ENCODE data around the gene SMC5. TPM values are rescaled to one million over a fixed set of nuclear protein-coding genes. Genes with fewer than 3 reads are reported as not detected.
A peak's percentile ranks its signal among the peaks of the same experiment; 100 is the strongest.

The SMC5 gene
- total and polyA plus RNA-seq, 2 of the 8 experiments (the other 6 are each of a cell fraction or from before 2014, with no cell fraction given), result 4.5 to 22.6 TPM

DNA sequence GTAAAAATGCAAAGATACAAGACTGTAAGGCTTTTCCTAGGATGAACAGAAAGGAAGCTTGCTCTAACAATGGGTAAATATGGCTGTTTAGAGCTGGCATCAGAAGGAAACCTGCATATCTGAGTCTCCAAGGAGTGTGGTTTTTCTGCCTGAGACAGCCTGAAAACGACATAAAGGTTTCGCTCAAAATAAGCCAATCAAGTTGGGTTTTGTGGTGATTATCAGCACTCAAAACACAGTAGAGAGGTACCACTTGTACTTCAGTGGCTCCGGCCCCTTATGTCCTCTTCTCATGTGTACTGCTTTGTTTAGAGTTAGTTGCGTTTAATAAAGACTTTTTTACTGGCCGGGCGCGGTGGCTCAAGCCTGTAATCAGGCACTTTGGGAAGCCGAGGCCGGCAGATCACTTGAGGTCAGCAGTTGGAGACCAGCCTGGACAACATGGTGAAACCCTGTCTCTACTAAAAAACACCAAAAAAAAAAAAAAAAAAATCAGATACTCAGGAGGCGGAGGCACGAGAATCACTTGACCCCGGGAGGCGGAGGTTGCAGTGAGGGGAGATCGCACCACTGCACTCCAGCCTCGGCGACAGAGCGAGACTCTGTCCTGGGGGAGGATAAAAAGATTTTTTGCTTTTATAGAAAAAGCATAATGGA is 116.3 kb downstream of the SMC5 start:
- Histone ChIP-seq H2BK15ac (ENCODE audit: low read length) (no peak overlapping the region), H3K23me2 (ENCODE audit: low read depth, low read length) (no peaks in the 10 kb centered on the region), H4K5ac (ENCODE audit: insufficient read length, low read depth, low read length) (no peak overlapping the region), H3K27me3 (replicated peaks in 1 of 4; ENCODE audit: control insufficient read depth in 3 of 4, extremely low read depth in 1 of 4, insufficient read depth in 3 of 4, low read length in 3 of 4) (no peaks in the 10 kb centered on the region), H2AK5ac (ENCODE audit: low read depth, low read length) (no peak overlapping the region), H2BK12ac (ENCODE audit: low read depth, low read length) (no peak overlapping the region), H2AFZ (ENCODE audit: low read length) (peak overlapping the region; percentile 92), H3K79me1 (ENCODE audit: low read depth, low read length) (no peaks in the 10 kb centered on the region), H2BK120ac (replicated peaks; ENCODE audit: low read depth, low read length) (no peak overlapping the region), H3K4me2 (ENCODE audit: insufficient read depth in 1 of 2, low read depth in 2 of 2, low read length in 2 of 2) (no peak overlapping the region), H3K79me2 (ENCODE audit: control insufficient read depth in 1 of 2, insufficient read depth in 2 of 2, low read length in 2 of 2) (no peaks in the 10 kb centered on the region), H3K27ac (ENCODE audit: low read depth, low read length) (no peak overlapping the region), H3K9me3 (ENCODE audit: insufficient read depth in 2 of 2, low read depth in 1 of 2, low read length in 1 of 2) (no peaks in the 10 kb centered on the region), H3K23ac (ENCODE audit: insufficient read length) (no peak overlapping the region), H3K14ac (ENCODE audit: insufficient read length) (no peak overlapping the region), H4K20me1 (replicated peaks in 1 of 2; ENCODE audit: control insufficient read depth in 1 of 2, insufficient read depth in 2 of 2, low read length in 2 of 2) (no peaks in the 10 kb centered on the region), H3K4me1 (replicated peaks in 1 of 4; ENCODE audit: control insufficient read depth in 3 of 4, insufficient read depth in 4 of 4, low read length in 3 of 4) (peaks cover 0 to 4% (median 0%) of the 10 kb centered on the region in 4 experiments; a peak in 2 of 7 replicates), H3K9ac (replicated peaks in 1 of 4; ENCODE audit: extremely low read depth in 1 of 4, low read depth in 3 of 4, low read length in 3 of 4) (no peak overlapping the region), H3K36me3 (ENCODE audit: control insufficient read depth in 2 of 4, insufficient read depth in 4 of 4, low read length in 3 of 4) (no peaks in the 10 kb centered on the region), H4K8ac (ENCODE audit: extremely low read depth, insufficient read depth, low read length) (no peak overlapping the region), H3K18ac (ENCODE audit: extremely low read depth, low read length) (no peak overlapping the region), H4K91ac (replicated peaks; ENCODE audit: insufficient read length, low read length) (no peak overlapping the region), H3K56ac (replicated peaks; ENCODE audit: insufficient read length, low read depth, low read length) (no peak overlapping the region), H2BK5ac (ENCODE audit: low read depth, low read length) (no peak overlapping the region), H3K4ac (replicated peaks; ENCODE audit: insufficient read length, low read depth, low read length) (no peak overlapping the region), H3K4me3 (ENCODE audit: extremely low read depth in 1 of 4, insufficient read depth in 2 of 4, low read depth in 3 of 4, low read length in 4 of 4) (no peak overlapping the region), H2BK20ac (ENCODE audit: low read length) (no peak overlapping the region)
- CTCF ChIA-PET (ENCODE audit: partially characterized antibody), result interaction anchor here (0.7 to 1.1 kb wide), 2 partner anchors 9 to 16 kb away, joined by 3 to 5 read pairs; no protein-coding TSS in a partner anchor
- DNase-seq (ENCODE audit: low read depth in 1 of 2, low spot score in 2 of 2) (no peak), FAIRE-seq (no peak)
- POLR2A ChIA-PET (ENCODE audit: partially characterized antibody), result no interaction called here
- TF ChIP-seq CTBP2 (IDR thresholded peaks at IDR 0.05; ENCODE audit: borderline replicate concordance, insufficient read depth, insufficient read length, low read length), result no peak
- TF ChIP-seq HDAC6 (IDR thresholded peaks at IDR 0.05; ENCODE audit: low read depth, low read length), result no peak
- no peak for TF ChIP-seq SP1 (IDR thresholded peaks at IDR 0.05; ENCODE audit: low read depth, low read length)
- TF ChIP-seq CREB1 (IDR thresholded peaks at IDR 0.05), result no peak
- TF ChIP-seq EP300 (IDR thresholded peaks at IDR 0.05; ENCODE audit: borderline replicate concordance in 1 of 2, low read depth in 2 of 2, low read length in 2 of 2), result no peak
- no peak for TF ChIP-seq SUZ12 (IDR thresholded peaks at IDR 0.05; ENCODE audit: low read length)
- no peak for TF ChIP-seq ASH2L (IDR thresholded peaks at IDR 0.05; ENCODE audit: low read length)
- no peak for TF ChIP-seq GABPA (IDR thresholded peaks at IDR 0.05; ENCODE audit: borderline replicate concordance, insufficient read depth, low read length)
- TF ChIP-seq POLR2AphosphoS5 (IDR thresholded peaks at IDR 0.05; ENCODE audit: low read depth, low read length), result no peak
- no peak for TF ChIP-seq YY1 (IDR thresholded peaks at IDR 0.05; ENCODE audit: low read depth, low read length)
- no peak for TF ChIP-seq POLR2A (IDR thresholded peaks at IDR 0.05; ENCODE audit: control extremely low read depth in 1 of 2, low read depth in 2 of 2, low read length in 2 of 2)
- WGBS, 2 experiments (ENCODE audit: extremely low coverage in 1 of 2, insufficient coverage in 1 of 2, insufficient read length in 1 of 2, insufficient replicate concordance in 2 of 2, low coverage in 1 of 2, low lambda C conversion rate in 2 of 2, missing lambda C conversion rate in 1 of 2), result 83% methylated on average over 14 of the region's 17 CpGs; no CpG with 5 or more reads in 1 of the 2 experiments
